Measurements from ENCODE around the gene FSCN2.

FSCN2 gene

GRCh38 chr17:81514739-81515529 lies 13.2 kb upstream of the FSCN2 start:
- H3K27ac ChIP-seq, result peak overlapping the region; percentile 100
- peak overlapping the region; percentile 89 for H3K4me3 ChIP-seq (ENCODE audit: low read depth, low read length)
- TF ChIP-seq CTCF (IDR thresholded peaks at IDR 0.05), result no peak
- H3K36me3 ChIP-seq (ENCODE audit: control insufficient read depth, insufficient read depth, low read length), result no peaks in the 10 kb centered on the region
- peak overlapping the region; percentile 99 for H3K9ac ChIP-seq
- peaks cover 11% of the 10 kb centered on the region for H3K4me1 ChIP-seq
- peak overlapping the region; percentile 72 for H2AFZ ChIP-seq
- peak overlapping the region; percentile 99 for H3K4me2 ChIP-seq (ENCODE audit: low read length)
- no peaks in the 10 kb centered on the region for H3K9me3 ChIP-seq (ENCODE audit: control insufficient read depth, low read length)
- no peaks in the 10 kb centered on the region for H3K27me3 ChIP-seq (ENCODE audit: control insufficient read depth, insufficient read depth, low read length)
- peaks cover 11% of the 10 kb centered on the region for H3K79me2 ChIP-seq

- Histone ChIP-seq H3K4me1 (peaks cover 15% of the 10 kb centered on the region), H3K79me2 (peaks cover 11% of the 10 kb centered on the region)
Measured at GRCh38 chr17:81515530-81516041, 12.6 kb upstream of the FSCN2 start.

GRCh38 chr17:81516439-81516838 lies 11.7 kb upstream of the FSCN2 start:
- Histone ChIP-seq H3K36me3 (ENCODE audit: control insufficient read depth, insufficient read depth, low read length) (no peaks in the 10 kb centered on the region), H3K4me1 (peaks cover 7% of the 10 kb centered on the region), H3K9me3 (ENCODE audit: control insufficient read depth, low read length) (no peaks in the 10 kb centered on the region), H3K27ac (peak overlapping the region; percentile 100), H3K4me3 (ENCODE audit: low read depth, low read length) (peak overlapping the region; percentile 89), H3K9ac (no peak overlapping the region), H3K79me2 (peaks cover 8% of the 10 kb centered on the region), H3K4me2 (ENCODE audit: low read length) (peak overlapping the region; percentile 94), H2AFZ (no peak overlapping the region), H3K27me3 (ENCODE audit: control insufficient read depth, insufficient read depth, low read length) (no peaks in the 10 kb centered on the region)
- no peak for TF ChIP-seq CTCF (IDR thresholded peaks at IDR 0.05)

More at GRCh38 chr17:81515530-81516041, 12.6 kb upstream of the FSCN2 start:
- peak overlapping the region; percentile 100 for H3K27ac ChIP-seq
- H3K4me3 ChIP-seq (ENCODE audit: low read depth, low read length), result peak overlapping the region; percentile 89
- no peaks in the 10 kb centered on the region for H3K36me3 ChIP-seq (ENCODE audit: control insufficient read depth, insufficient read depth, low read length)
- no peaks in the 10 kb centered on the region for H3K27me3 ChIP-seq (ENCODE audit: control insufficient read depth, insufficient read depth, low read length)
- peak overlapping the region; percentile 81 for H3K9ac ChIP-seq
- peak overlapping the region; percentile 94 for H3K4me2 ChIP-seq (ENCODE audit: low read length)
- no peaks in the 10 kb centered on the region for H3K9me3 ChIP-seq (ENCODE audit: control insufficient read depth, low read length)
- no peak for TF ChIP-seq CTCF (IDR thresholded peaks at IDR 0.05)
- H2AFZ ChIP-seq, result peak overlapping the region; percentile 72

- H3K9ac ChIP-seq, result no peak overlapping the region
- H3K4me2 ChIP-seq (ENCODE audit: low read length), result no peak overlapping the region
- H3K27me3 ChIP-seq (ENCODE audit: control insufficient read depth, insufficient read depth, low read length), result no peaks in the 10 kb centered on the region
- no peak overlapping the region for H3K27ac ChIP-seq
- TF ChIP-seq CTCF (IDR thresholded peaks at IDR 0.05), result no peak
- peaks cover 7% of the 10 kb centered on the region for H3K4me1 ChIP-seq
- no peak overlapping the region for H2AFZ ChIP-seq
- H3K4me3 ChIP-seq (ENCODE audit: low read depth, low read length), result no peak overlapping the region
- no peaks in the 10 kb centered on the region for H3K9me3 ChIP-seq (ENCODE audit: control insufficient read depth, low read length)
- H3K79me2 ChIP-seq, result peaks cover 3% of the 10 kb centered on the region
- H3K36me3 ChIP-seq (ENCODE audit: control insufficient read depth, insufficient read depth, low read length), result no peaks in the 10 kb centered on the region
Measured at GRCh38 chr17:81517009-81517338, 11.2 kb upstream of the FSCN2 start.

Measured in parathyroid adenoma (tissue), 2 donors.